HL-60 (cell line): Measurements from ENCODE around the gene PABPN1L.

Source experiments
- GABPA ChIP-seq: IDR thresholded peaks from 2 replicates; pipeline ENCODE4 v1.6.1; 2012; ENCODE audit warnings: low read depth
- POLR2AphosphoS5 ChIP-seq: IDR thresholded peaks from 2 replicates; pipeline ENCODE4 v1.6.1; 2012; ENCODE audit warnings: low read depth
- SPI1 ChIP-seq: IDR thresholded peaks from 2 replicates; pipeline ENCODE4 v1.6.1; 2012; ENCODE audit warnings: low read depth, mild to moderate bottlenecking, borderline replicate concordance
- TF ChIP-seq, protein P1 (sequence below): IDR thresholded peaks from one replicate; pipeline ENCODE4 v1.5.1; 2011; ENCODE audit warnings: low read length, control low read depth, inconsistent platforms; ENCODE audit not compliant: insufficient read depth
- TF ChIP-seq, protein P2 (sequence below): IDR thresholded peaks from 2 replicates; pipeline ENCODE4 v1.6.1; 2012; ENCODE audit warnings: low read depth; ENCODE audit not compliant: insufficient replicate concordance

DNA sequence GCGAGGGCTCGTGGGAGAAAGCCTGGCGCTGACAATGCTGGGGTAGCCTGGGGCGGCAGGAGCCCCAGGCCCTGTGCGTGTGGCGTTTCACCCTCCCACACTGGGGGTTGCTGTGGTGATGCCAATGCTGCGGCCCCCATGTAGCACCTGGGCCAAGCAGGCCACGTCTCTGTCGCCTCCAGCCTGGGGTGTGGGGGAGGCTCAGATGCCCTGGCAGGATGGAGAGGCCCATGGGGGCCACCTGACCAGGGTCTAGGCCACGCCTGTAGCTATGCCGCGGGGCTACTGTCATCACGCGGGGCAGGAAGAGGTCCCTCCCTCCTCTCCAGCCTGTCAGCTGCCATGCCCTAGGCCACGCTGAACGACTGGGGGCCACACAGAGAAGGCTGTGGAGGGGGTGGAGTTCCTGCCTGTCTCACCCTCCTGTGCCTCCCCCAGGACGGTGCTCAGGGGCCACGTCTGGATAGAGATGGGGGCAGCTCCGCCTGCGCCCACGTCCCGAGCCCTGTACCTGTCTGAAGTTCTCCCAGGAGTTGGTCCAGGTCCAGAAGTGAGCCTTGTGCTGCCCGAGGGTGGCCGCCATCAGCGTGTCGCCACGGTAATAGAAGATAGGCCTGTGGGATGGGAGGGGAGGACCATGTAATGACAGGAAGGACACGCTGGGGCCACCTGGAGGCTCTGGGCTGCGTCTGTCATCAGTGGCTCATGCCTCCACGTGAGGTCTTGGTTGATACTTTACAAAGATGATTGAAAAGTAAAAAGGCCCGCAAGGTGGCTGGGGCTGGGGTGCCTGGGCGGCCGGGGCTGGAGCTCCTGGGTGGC is 42.0 kb downstream of the PABPN1L start:
- TF ChIP-seq, protein P1, sequence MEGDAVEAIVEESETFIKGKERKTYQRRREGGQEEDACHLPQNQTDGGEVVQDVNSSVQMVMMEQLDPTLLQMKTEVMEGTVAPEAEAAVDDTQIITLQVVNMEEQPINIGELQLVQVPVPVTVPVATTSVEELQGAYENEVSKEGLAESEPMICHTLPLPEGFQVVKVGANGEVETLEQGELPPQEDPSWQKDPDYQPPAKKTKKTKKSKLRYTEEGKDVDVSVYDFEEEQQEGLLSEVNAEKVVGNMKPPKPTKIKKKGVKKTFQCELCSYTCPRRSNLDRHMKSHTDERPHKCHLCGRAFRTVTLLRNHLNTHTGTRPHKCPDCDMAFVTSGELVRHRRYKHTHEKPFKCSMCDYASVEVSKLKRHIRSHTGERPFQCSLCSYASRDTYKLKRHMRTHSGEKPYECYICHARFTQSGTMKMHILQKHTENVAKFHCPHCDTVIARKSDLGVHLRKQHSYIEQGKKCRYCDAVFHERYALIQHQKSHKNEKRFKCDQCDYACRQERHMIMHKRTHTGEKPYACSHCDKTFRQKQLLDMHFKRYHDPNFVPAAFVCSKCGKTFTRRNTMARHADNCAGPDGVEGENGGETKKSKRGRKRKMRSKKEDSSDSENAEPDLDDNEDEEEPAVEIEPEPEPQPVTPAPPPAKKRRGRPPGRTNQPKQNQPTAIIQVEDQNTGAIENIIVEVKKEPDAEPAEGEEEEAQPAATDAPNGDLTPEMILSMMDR, result no peak
- TF ChIP-seq, protein P2, sequence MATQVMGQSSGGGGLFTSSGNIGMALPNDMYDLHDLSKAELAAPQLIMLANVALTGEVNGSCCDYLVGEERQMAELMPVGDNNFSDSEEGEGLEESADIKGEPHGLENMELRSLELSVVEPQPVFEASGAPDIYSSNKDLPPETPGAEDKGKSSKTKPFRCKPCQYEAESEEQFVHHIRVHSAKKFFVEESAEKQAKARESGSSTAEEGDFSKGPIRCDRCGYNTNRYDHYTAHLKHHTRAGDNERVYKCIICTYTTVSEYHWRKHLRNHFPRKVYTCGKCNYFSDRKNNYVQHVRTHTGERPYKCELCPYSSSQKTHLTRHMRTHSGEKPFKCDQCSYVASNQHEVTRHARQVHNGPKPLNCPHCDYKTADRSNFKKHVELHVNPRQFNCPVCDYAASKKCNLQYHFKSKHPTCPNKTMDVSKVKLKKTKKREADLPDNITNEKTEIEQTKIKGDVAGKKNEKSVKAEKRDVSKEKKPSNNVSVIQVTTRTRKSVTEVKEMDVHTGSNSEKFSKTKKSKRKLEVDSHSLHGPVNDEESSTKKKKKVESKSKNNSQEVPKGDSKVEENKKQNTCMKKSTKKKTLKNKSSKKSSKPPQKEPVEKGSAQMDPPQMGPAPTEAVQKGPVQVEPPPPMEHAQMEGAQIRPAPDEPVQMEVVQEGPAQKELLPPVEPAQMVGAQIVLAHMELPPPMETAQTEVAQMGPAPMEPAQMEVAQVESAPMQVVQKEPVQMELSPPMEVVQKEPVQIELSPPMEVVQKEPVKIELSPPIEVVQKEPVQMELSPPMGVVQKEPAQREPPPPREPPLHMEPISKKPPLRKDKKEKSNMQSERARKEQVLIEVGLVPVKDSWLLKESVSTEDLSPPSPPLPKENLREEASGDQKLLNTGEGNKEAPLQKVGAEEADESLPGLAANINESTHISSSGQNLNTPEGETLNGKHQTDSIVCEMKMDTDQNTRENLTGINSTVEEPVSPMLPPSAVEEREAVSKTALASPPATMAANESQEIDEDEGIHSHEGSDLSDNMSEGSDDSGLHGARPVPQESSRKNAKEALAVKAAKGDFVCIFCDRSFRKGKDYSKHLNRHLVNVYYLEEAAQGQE, result no peak
- no peak for TF ChIP-seq POLR2AphosphoS5
- no peak for TF ChIP-seq GABPA
- no peak for TF ChIP-seq SPI1
